ENCODE results near the gene KIF16B.

The KIF16B gene

DNA sequence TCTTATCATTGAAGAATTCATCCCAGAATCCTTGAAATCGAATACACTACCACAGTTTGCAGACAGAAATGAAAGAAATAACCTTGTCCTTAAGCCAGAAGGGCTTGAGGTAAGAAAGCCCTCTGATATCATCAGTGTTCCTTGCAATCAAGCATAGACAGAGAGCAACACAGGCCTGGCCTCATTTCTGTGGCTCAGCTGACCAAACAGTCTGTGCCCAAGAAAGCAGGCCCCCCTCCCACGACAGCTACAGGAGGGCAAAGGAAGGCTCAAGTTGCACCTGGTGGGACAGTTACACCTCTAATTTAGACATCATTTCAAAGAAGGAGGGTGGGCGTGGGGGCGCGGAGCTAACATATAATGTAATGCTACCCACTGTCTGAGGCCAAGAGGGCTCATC lies 21.6 kb downstream of the KIF16B start:
- H3K27me3 ChIP-seq (ENCODE audit: insufficient read depth, low read depth, severe bottlenecking), result no peaks in the 10 kb centered on the region
- no peak overlapping the region for H3K27ac ChIP-seq
- no peak overlapping the region for H3K4me3 ChIP-seq (ENCODE audit: low read depth, low read length)
- TF ChIP-seq, protein P1, sequence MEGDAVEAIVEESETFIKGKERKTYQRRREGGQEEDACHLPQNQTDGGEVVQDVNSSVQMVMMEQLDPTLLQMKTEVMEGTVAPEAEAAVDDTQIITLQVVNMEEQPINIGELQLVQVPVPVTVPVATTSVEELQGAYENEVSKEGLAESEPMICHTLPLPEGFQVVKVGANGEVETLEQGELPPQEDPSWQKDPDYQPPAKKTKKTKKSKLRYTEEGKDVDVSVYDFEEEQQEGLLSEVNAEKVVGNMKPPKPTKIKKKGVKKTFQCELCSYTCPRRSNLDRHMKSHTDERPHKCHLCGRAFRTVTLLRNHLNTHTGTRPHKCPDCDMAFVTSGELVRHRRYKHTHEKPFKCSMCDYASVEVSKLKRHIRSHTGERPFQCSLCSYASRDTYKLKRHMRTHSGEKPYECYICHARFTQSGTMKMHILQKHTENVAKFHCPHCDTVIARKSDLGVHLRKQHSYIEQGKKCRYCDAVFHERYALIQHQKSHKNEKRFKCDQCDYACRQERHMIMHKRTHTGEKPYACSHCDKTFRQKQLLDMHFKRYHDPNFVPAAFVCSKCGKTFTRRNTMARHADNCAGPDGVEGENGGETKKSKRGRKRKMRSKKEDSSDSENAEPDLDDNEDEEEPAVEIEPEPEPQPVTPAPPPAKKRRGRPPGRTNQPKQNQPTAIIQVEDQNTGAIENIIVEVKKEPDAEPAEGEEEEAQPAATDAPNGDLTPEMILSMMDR (IDR thresholded peaks at IDR 0.05; ENCODE audit: low read depth, low read length), result no peak
- no peaks in the 10 kb centered on the region for H3K36me3 ChIP-seq
- no peak for DNase-seq
- H3K9me3 ChIP-seq (ENCODE audit: severe bottlenecking), result no peaks in the 10 kb centered on the region

DNA sequence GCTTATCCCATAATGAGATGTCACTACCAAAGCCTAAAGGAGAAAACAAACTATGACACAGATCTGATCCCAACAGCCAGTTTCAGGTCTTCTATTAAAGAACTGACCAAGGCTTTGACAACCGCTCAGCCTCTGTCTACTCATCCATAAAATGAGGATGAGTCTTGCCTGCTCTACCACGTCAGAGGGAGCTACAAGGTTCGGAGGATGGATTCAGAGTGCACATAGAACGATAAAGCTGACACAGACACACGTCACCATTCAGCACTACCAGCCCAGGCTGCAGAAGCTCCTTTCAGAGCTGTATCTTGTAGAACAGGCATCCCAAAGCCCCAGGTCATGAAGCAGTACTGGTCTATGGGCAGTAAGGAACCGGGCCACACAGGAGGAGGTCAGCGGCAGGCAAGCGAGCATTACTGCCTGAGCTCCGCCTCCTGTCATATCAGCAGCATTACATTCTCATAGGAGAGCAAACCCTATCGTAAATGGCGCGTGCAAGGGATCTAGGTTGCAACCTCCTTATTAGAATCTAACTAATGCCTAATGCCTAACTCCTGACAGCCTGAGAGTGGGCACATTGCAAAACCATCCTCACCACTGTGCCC lies 25.1 kb downstream of the KIF16B start:
- TF ChIP-seq, protein P1 (IDR thresholded peaks at IDR 0.05; ENCODE audit: low read depth, low read length), result no peak
- no peaks in the 10 kb centered on the region for H3K9me3 ChIP-seq (ENCODE audit: severe bottlenecking)
- H3K27me3 ChIP-seq (ENCODE audit: insufficient read depth, low read depth, severe bottlenecking), result no peaks in the 10 kb centered on the region
- no peaks in the 10 kb centered on the region for H3K36me3 ChIP-seq
- H3K4me3 ChIP-seq (ENCODE audit: low read depth, low read length), result no peak overlapping the region
- no peak overlapping the region for H3K27ac ChIP-seq
- no peak for DNase-seq

DNA sequence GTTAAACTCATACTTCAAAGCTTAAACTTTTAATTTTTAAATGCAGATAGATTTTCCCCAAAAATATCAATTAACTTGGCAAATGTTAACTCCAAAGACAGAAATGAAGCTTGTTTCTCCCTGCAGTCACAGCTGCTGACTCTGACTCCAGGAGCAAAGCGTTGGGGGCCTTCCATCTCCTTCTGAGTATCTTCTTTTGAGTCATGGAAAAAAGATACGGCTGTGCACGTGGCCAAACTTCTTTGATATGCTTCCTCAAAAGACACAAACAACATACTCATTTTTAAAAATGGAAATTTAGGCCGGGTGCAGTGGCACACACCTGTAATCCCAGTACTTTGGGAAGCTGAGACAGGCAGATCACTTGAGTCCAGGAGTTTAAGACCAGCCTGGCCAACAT lies 28.3 kb downstream of the KIF16B start:
- H3K27ac ChIP-seq, result no peak overlapping the region
- H3K9me3 ChIP-seq (ENCODE audit: severe bottlenecking), result no peaks in the 10 kb centered on the region
- H3K27me3 ChIP-seq (ENCODE audit: insufficient read depth, low read depth, severe bottlenecking), result no peaks in the 10 kb centered on the region
- TF ChIP-seq, protein P1 (IDR thresholded peaks at IDR 0.05; ENCODE audit: low read depth, low read length), result no peak
- no peaks in the 10 kb centered on the region for H3K36me3 ChIP-seq
- no peak overlapping the region for H3K4me3 ChIP-seq (ENCODE audit: low read depth, low read length)
- no peak for DNase-seq

DNA sequence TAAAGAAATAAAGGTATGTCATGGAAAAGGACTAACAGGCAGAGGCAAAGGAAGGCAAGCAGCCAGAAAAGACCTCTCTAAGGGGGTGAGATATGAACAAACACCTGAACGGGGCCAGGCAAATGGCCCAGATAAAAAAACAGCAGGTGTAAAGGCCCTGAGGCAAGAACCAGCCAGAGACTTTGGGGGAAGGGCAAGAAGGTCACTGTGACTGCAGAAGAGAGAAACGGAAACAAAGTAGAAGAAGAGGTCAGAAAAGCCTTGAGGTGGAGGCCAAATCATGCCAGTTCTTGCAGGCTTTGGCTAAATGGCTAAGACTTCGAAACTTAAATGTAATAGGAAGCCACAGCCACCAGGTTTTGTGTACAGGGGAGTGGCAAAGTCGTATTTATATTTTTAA lies 30.8 kb downstream of the KIF16B start:
- H3K4me3 ChIP-seq (ENCODE audit: low read depth, low read length), result no peak overlapping the region
- DNase-seq, result no peak
- no peaks in the 10 kb centered on the region for H3K9me3 ChIP-seq (ENCODE audit: severe bottlenecking)
- TF ChIP-seq, protein P1 (IDR thresholded peaks at IDR 0.05; ENCODE audit: low read depth, low read length), result no peak
- H3K27ac ChIP-seq, result no peak overlapping the region
- no peaks in the 10 kb centered on the region for H3K36me3 ChIP-seq
- no peaks in the 10 kb centered on the region for H3K27me3 ChIP-seq (ENCODE audit: insufficient read depth, low read depth, severe bottlenecking)

DNA sequence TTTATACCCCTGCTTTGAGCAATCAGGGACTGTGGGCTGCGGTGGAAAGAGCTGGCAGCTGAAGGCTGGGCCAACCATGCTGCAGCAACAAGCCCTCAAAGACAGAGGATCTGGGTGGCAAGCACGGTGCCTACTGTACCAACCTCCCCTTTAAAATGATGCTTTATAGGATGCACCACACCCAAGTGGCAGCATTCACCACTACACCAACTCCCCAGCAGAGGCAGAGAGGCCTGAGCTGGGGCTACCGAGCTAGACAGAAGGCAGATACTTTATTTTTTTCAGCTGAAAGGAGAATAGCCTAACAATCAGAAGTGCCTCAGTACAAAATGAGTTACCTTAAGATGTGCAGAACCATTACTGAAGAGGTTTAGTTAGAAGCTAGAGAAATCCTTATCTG lies 31.4 kb downstream of the KIF16B start:
- DNase-seq, result no peak
- H3K27me3 ChIP-seq (ENCODE audit: insufficient read depth, low read depth, severe bottlenecking), result no peaks in the 10 kb centered on the region
- no peaks in the 10 kb centered on the region for H3K9me3 ChIP-seq (ENCODE audit: severe bottlenecking)
- no peak overlapping the region for H3K4me3 ChIP-seq (ENCODE audit: low read depth, low read length)
- TF ChIP-seq, protein P1 (IDR thresholded peaks at IDR 0.05; ENCODE audit: low read depth, low read length), result no peak
- no peak overlapping the region for H3K27ac ChIP-seq
- H3K36me3 ChIP-seq, result no peaks in the 10 kb centered on the region

DNA sequence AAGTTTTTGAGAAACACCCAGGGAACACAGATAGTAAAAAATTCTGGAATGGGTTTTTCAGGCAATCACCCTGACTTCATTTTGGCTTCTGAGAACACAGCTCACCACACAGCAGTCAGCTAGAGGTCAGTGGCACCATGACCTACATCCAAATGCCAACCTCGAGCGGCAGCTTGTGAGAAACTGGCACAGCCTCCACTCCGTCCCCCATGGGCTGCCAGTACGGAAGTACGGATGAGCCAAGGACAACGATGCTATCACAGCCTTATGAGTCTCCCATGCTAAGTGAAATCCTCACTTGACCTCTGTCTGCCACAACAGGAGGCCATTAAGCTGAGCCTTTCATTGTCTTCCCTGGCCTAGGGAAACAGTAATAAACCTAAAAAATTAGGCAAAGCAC lies 32.0 kb downstream of the KIF16B start:
- no peaks in the 10 kb centered on the region for H3K27me3 ChIP-seq (ENCODE audit: insufficient read depth, low read depth, severe bottlenecking)
- TF ChIP-seq, protein P1 (IDR thresholded peaks at IDR 0.05; ENCODE audit: low read depth, low read length), result no peak
- H3K4me3 ChIP-seq (ENCODE audit: low read depth, low read length), result no peak overlapping the region
- H3K36me3 ChIP-seq, result no peaks in the 10 kb centered on the region
- no peak for DNase-seq
- H3K27ac ChIP-seq, result no peak overlapping the region
- H3K9me3 ChIP-seq (ENCODE audit: severe bottlenecking), result no peaks in the 10 kb centered on the region

Measured in WERI-Rb-1 (cell line).